ENCODE measurements around the gene PLEKHB1.

The PLEKHB1 gene

GRCh38 chr11:73645972-73646631 lies at the start of gene PLEKHB1:
PLEKHB1 (plus strand) TSS chr11:73646581; CDS start chr11:73646609, 28 bp downstream.
- DNase-seq: peak; percentile 74

- no peak for DNase-seq
Measured at GRCh38 chr11:73597336-73597955, 48.9 kb upstream of the PLEKHB1 start.

GRCh38 chr11:73597956-73598718 lies 48.2 kb upstream of the PLEKHB1 start, which contains the start of gene FAM168A:
FAM168A (minus strand) TSS chr11:73598112; CDS start chr11:73468474, 129,638 bp downstream.
- DNase-seq: peak; percentile 99

- no peak for DNase-seq
Measured at GRCh38 chr11:73598719-73599379, 47.5 kb upstream of the PLEKHB1 start.

GRCh38 chr11:73612601-73613140 lies 33.7 kb upstream of the PLEKHB1 start:
- no peak for DNase-seq

GRCh38 chr11:73614591-73614990 lies 31.8 kb upstream of the PLEKHB1 start:
- DNase-seq: no peak

GRCh38 chr11:73622926-73623593 lies 23.3 kb upstream of the PLEKHB1 start:
- DNase-seq: no peak

- DNase-seq: peak; percentile 54
Measured at GRCh38 chr11:73623686-73624085, 22.7 kb upstream of the PLEKHB1 start.

GRCh38 chr11:73625696-73626318 lies 20.6 kb upstream of the PLEKHB1 start:
- peak; percentile 82 for DNase-seq

- no peak for DNase-seq
Measured at GRCh38 chr11:73629907-73630306, 16.5 kb upstream of the PLEKHB1 start.

- no peak for DNase-seq
Measured at GRCh38 chr11:73632996-73633395, 13.4 kb upstream of the PLEKHB1 start.

- no peak for DNase-seq
Measured at GRCh38 chr11:73633999-73634398, 12.4 kb upstream of the PLEKHB1 start.

GRCh38 chr11:73635721-73636120 lies 10.7 kb upstream of the PLEKHB1 start:
- DNase-seq: no peak

- DNase-seq: no peak
Measured at GRCh38 chr11:73636249-73636648, 10.1 kb upstream of the PLEKHB1 start.

GRCh38 chr11:73637012-73637411 lies 9.4 kb upstream of the PLEKHB1 start:
- no peak for DNase-seq

- no peak for DNase-seq
Measured at GRCh38 chr11:73640592-73640991, 5.8 kb upstream of the PLEKHB1 start.

- DNase-seq: no peak
Measured at GRCh38 chr11:73641668-73642067, 4.7 kb upstream of the PLEKHB1 start.

- DNase-seq: no peak
Measured at GRCh38 chr11:73645121-73645969, 1.0 kb upstream of the PLEKHB1 start.

GRCh38 chr11:73647459-73648100 lies 1.2 kb downstream of the PLEKHB1 start:
- peak; percentile 80 for DNase-seq

- peak; percentile 42 for DNase-seq
Measured at GRCh38 chr11:73648121-73648520, 1.7 kb downstream of the PLEKHB1 start.
